HCT116 (cell line): Measurements from ENCODE around the gene WDFY2. TPM values are rescaled to one million over a fixed set of nuclear protein-coding genes. Genes with fewer than 3 reads are reported as not detected.

ENCODE experiments used
- ATAC-seq: fragments of 200-7000 bp; cut with Tn5 transposase; 2 replicates; pipeline ENCODE4 v1.9.1; 2020; ENCODE audit warnings: mild to moderate bottlenecking, moderate library complexity
- BruUV-seq: library from RNA; stranded (reverse); fragments of 400-500 nt; replicated peaks from 2 replicates; lab custom pipeline; 2021; lab: Mats Ljungman, UMichigan
- CTCF ChIA-PET: fragments of 300-600 bp; sonication (Branson Sonifier 250); formaldehyde crosslinking; loops from one replicate; lab custom pipeline; 2021; ENCODE audit warnings: antibody characterized with exemption; lab: Charles Lee
- POLR2A ChIA-PET: fragments of 300-600, 350-600 bp; sonication (Branson Sonifier 250); formaldehyde crosslinking; loops from one replicate; lab custom pipeline; 2021; ENCODE audit warnings: antibody characterized with exemption; lab: Charles Lee
- RAD21 ChIA-PET, 2 experiments: fragments of 300-600 bp; sonication (Branson Sonifier 250); formaldehyde crosslinking; loops; one replicate each; lab custom pipeline; 2023; ENCODE audit warnings: low total read pairs in 2 of 2; ENCODE audit not compliant: uncharacterized antibody in 2 of 2, unreplicated experiment in 2 of 2, low non-redundant PET in 1 of 2; lab: Charles Lee
- DNase-seq: peaks from one replicate; pipeline ENCODE4 v3.0.0-alpha.2; 2010; ENCODE audit warnings: low read depth, low spot score
- H2AFZ ChIP-seq: fragments of 200-600 bp; shearing (Covaris generic), sonication (generic); 2 replicates; pipeline ENCODE4 v1.6.1; 2017; ENCODE audit warnings: low read depth, mixed run types, mixed read lengths, antibody characterized with exemption, low read length; ENCODE audit not compliant: poor library complexity, severe bottlenecking
- H3K27ac ChIP-seq: 2 replicates; pipeline ENCODE4 v1.5.1; 2012; ENCODE audit warnings: low read depth, low read length
- H3K27me3 ChIP-seq: fragments of 200-600 bp; sonication (generic); 2 replicates; pipeline ENCODE4 v1.6.1; 2016; ENCODE audit warnings: mixed run types, low read length, mixed read lengths; ENCODE audit not compliant: insufficient read depth
- H3K36me3 ChIP-seq, 2 experiments: fragments of 200-500 bp in 1 of 2; fragments of 200-600 bp in 1 of 2; sonication (Bioruptor generic) in 1 of 2; sonication (generic) in 1 of 2; 2 replicates each; pipeline versions ENCODE4 v1.5.1 to v1.6.1; 2014 to 2016; ENCODE audit warnings: low read length in 2 of 2, inconsistent platforms in 1 of 2, mixed read lengths in 1 of 2, mixed run types in 1 of 2; ENCODE audit not compliant: insufficient read depth in 2 of 2, control insufficient read depth in 1 of 2
- H3K4me1 ChIP-seq, 2 experiments: fragments of 200-600 bp in 1 of 2; sonication (generic) in 1 of 2; 2 replicates each; pipeline versions ENCODE4 v1.5.1 to v1.6.1; 2012 to 2017; ENCODE audit warnings: low read length in 2 of 2, inconsistent platforms in 1 of 2, mild to moderate bottlenecking in 1 of 2, mixed read lengths in 1 of 2, mixed run types in 1 of 2, moderate library complexity in 1 of 2; ENCODE audit not compliant: insufficient read depth in 2 of 2, control insufficient read depth in 1 of 2
- H3K4me2 ChIP-seq: fragments of 200-600 bp; sonication (generic); 2 replicates; pipeline ENCODE4 v1.6.1; 2017; ENCODE audit warnings: mixed run types, low read length, mixed read lengths
- H3K4me3 ChIP-seq, 2 experiments: fragments of 200-600 bp in 1 of 2; sonication (generic) in 1 of 2; replicated peaks in 1 of 2; 2 replicates each; pipeline ENCODE4 v1.5.1; 2011 to 2016; ENCODE audit warnings: low read length in 2 of 2, control low read depth in 1 of 2, low read depth in 1 of 2, mild to moderate bottlenecking in 1 of 2, mixed read lengths in 1 of 2, mixed run types in 1 of 2
- H3K79me2 ChIP-seq: fragments of 200-600 bp; sonication (generic); 2 replicates; pipeline ENCODE4 v1.6.1; 2017; ENCODE audit warnings: mild to moderate bottlenecking, mixed run types, low read length, moderate library complexity, mixed read lengths; ENCODE audit not compliant: insufficient read depth
- H3K9ac ChIP-seq: fragments of 200-600 bp; sonication (generic); 2 replicates; pipeline ENCODE4 v1.6.1; 2016; ENCODE audit warnings: low read length, mixed read lengths
- H3K9me2 ChIP-seq: fragments of 200-600 bp; sonication (generic), shearing (Covaris generic); 2 replicates; pipeline ENCODE4 v1.6.1; 2017; ENCODE audit warnings: mixed run types, mild to moderate bottlenecking, moderate library complexity; ENCODE audit not compliant: insufficient read depth
- H3K9me3 ChIP-seq, 2 experiments: fragments of 200-500 bp in 1 of 2; fragments of 200-600 bp in 1 of 2; sonication (Bioruptor generic) in 1 of 2; sonication (generic) in 1 of 2; 2 replicates each; pipeline ENCODE4 v1.6.1; 2014 to 2017; ENCODE audit warnings: low read length in 2 of 2, mixed read lengths in 2 of 2, inconsistent platforms in 1 of 2, low read depth in 1 of 2, mild to moderate bottlenecking in 1 of 2, mixed run types in 1 of 2, moderate library complexity in 1 of 2; ENCODE audit not compliant: control insufficient read depth in 1 of 2, insufficient read depth in 1 of 2
- H4K20me1 ChIP-seq: fragments of 200-600 bp; sonication (generic), shearing (Covaris generic); 2 replicates; pipeline ENCODE4 v1.6.1; 2017; ENCODE audit warnings: mixed run types, mild to moderate bottlenecking, moderate library complexity; ENCODE audit not compliant: insufficient read depth
- CBX3 ChIP-seq: IDR thresholded peaks from 2 replicates; pipeline ENCODE4 v1.6.1; 2012; ENCODE audit warnings: low read depth
- CEBPB ChIP-seq: IDR thresholded peaks from 2 replicates; pipeline ENCODE4 v1.6.1; 2012; ENCODE audit warnings: low read depth
- EGR1 ChIP-seq: IDR thresholded peaks from 2 replicates; pipeline ENCODE4 v1.6.1; 2012; ENCODE audit warnings: low read depth
- EZH2 ChIP-seq: fragments of 200-600 bp; sonication (generic); IDR thresholded peaks from 2 replicates; pipeline ENCODE4 v1.6.1; 2017; ENCODE audit warnings: antibody characterized with exemption, mixed run types
- EZH2phosphoT487 ChIP-seq: fragments of 200-600 bp; IDR thresholded peaks from 2 replicates; pipeline ENCODE4 v1.6.1; 2018; ENCODE audit warnings: antibody characterized with exemption, borderline replicate concordance
- JUND ChIP-seq: IDR thresholded peaks from 2 replicates; pipeline ENCODE4 v1.6.1; 2012
- POLR2A ChIP-seq: IDR thresholded peaks from 2 replicates; pipeline ENCODE4 v1.7.0; 2011; ENCODE audit warnings: borderline replicate concordance; ENCODE audit not compliant: insufficient read depth, insufficient read length; ENCODE audit errors: extremely low read depth
- POLR2AphosphoS5 ChIP-seq: IDR thresholded peaks from 2 replicates; pipeline ENCODE4 v1.6.1; 2011; ENCODE audit warnings: mild to moderate bottlenecking, low read depth, low read length, moderate library complexity
- SIN3A ChIP-seq: IDR thresholded peaks from 2 replicates; pipeline ENCODE4 v1.6.1; 2012; ENCODE audit warnings: low read depth
- SP1 ChIP-seq: IDR thresholded peaks from 2 replicates; pipeline ENCODE4 v1.6.1; 2012; ENCODE audit warnings: low read depth
- SRF ChIP-seq: IDR thresholded peaks from 2 replicates; pipeline ENCODE4 v1.6.1; 2012; ENCODE audit warnings: low read depth
- YY1 ChIP-seq: IDR thresholded peaks from 2 replicates; pipeline ENCODE4 v1.6.1; 2011; ENCODE audit warnings: low read length, low read depth, moderate library complexity, mild to moderate bottlenecking; ENCODE audit not compliant: insufficient replicate concordance; ENCODE audit errors: extremely low read depth
- ZFX ChIP-seq: fragments of 450-650 bp; IDR thresholded peaks from 2 replicates; pipeline ENCODE4 v1.6.1; 2017
- ZNF274 ChIP-seq: fragments of 200-500 bp; sonication (Bioruptor generic); IDR thresholded peaks from 2 replicates; pipeline ENCODE4 v1.6.1; 2014; ENCODE audit warnings: mild to moderate bottlenecking, low read depth, low read length, inconsistent platforms
- intact Hi-C: fragments of 100-400 bp; cut with micrococcal nuclease; formaldehyde crosslinking; loops from 2 replicates; pipeline ENCODE4 v1.10.0; 2022
- total RNA-seq: library from RNA; stranded (reverse); gene quantifications from one replicate; pipeline ENCODE4 v1.2.1, GENCODE V29; 2021; ENCODE audit not compliant: unreplicated experiment
- TF ChIP-seq, protein P1 (sequence below): IDR thresholded peaks from 2 replicates; pipeline ENCODE4 v1.6.1; 2012; ENCODE audit warnings: low read depth
- TF ChIP-seq, protein P2 (sequence below): IDR thresholded peaks from 2 replicates; pipeline ENCODE4 v1.6.1; 2011; ENCODE audit warnings: mild to moderate bottlenecking, low read length, moderate library complexity; ENCODE audit not compliant: insufficient replicate concordance; ENCODE audit errors: extremely low read depth
- TF ChIP-seq, protein P3 (sequence below), 3 experiments: fragments of 200-600 bp in 1 of 3; sonication (generic) in 1 of 3; IDR thresholded peaks in 2 of 3; conservative IDR thresholded peaks in 1 of 3; 2 replicates each; pipeline ENCODE4 v1.5.1; 2012 to 2017; ENCODE audit warnings: low read depth in 2 of 3, low read length in 2 of 3, antibody characterized with exemption in 1 of 3, borderline replicate concordance in 1 of 3, control low read depth in 1 of 3, mild to moderate bottlenecking in 1 of 3, mixed read lengths in 1 of 3, mixed run types in 1 of 3, moderate library complexity in 1 of 3; ENCODE audit not compliant: insufficient read depth in 1 of 3
- TF ChIP-seq, protein P4 (sequence below): IDR thresholded peaks from 2 replicates; pipeline ENCODE4 v1.6.1; 2012
- TF ChIP-seq, protein P5 (sequence below): IDR thresholded peaks from 2 replicates; pipeline ENCODE4 v1.6.1; 2012

WDFY2 gene
- total RNA-seq, 1 experiment from 2014 or later = 6.1 TPM

DNA sequence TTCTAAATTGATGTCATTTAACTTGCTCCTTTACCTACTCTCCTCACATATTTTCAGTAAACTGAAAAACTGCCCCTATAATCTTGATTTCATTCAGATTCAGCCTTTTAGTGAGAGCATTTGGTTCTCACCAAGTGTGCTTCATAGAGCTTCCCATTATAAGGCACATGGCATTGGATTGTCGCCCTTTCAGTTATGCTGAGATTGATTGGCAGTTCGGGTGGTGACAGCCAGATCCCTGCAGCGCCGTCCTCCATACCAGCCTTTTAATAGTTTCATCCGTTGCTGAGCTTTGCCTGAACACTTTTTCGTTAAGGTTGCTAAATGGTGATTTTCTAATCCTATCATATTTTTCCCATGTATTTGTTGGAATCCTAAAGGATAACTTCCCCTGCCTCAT lies 139.3 kb downstream of the WDFY2 start:
- Histone ChIP-seq H3K79me2 (no peaks in the 10 kb centered on the region), H4K20me1 (no peaks in the 10 kb centered on the region), H3K4me1 (no peaks in the 10 kb centered on the region), H3K4me3 (no peak overlapping the region), H3K9me2 (no peaks in the 10 kb centered on the region), H3K9ac (no peak overlapping the region), H2AFZ (no peak overlapping the region), H3K36me3 (no peaks in the 10 kb centered on the region), H3K4me2 (no peak overlapping the region), H3K27ac (no peak overlapping the region), H3K27me3 (no peaks in the 10 kb centered on the region), H3K9me3 (no peaks in the 10 kb centered on the region)
- no peak for TF ChIP-seq POLR2AphosphoS5
- no peak for TF ChIP-seq SRF
- TF ChIP-seq CEBPB = no peak
- no peak for TF ChIP-seq EGR1
- TF ChIP-seq ZNF274 = no peak
- no peak for TF ChIP-seq CBX3
- TF ChIP-seq SIN3A = no peak
- no peak for TF ChIP-seq SP1
- TF ChIP-seq EZH2phosphoT487 = no peak
- TF ChIP-seq, protein P1, sequence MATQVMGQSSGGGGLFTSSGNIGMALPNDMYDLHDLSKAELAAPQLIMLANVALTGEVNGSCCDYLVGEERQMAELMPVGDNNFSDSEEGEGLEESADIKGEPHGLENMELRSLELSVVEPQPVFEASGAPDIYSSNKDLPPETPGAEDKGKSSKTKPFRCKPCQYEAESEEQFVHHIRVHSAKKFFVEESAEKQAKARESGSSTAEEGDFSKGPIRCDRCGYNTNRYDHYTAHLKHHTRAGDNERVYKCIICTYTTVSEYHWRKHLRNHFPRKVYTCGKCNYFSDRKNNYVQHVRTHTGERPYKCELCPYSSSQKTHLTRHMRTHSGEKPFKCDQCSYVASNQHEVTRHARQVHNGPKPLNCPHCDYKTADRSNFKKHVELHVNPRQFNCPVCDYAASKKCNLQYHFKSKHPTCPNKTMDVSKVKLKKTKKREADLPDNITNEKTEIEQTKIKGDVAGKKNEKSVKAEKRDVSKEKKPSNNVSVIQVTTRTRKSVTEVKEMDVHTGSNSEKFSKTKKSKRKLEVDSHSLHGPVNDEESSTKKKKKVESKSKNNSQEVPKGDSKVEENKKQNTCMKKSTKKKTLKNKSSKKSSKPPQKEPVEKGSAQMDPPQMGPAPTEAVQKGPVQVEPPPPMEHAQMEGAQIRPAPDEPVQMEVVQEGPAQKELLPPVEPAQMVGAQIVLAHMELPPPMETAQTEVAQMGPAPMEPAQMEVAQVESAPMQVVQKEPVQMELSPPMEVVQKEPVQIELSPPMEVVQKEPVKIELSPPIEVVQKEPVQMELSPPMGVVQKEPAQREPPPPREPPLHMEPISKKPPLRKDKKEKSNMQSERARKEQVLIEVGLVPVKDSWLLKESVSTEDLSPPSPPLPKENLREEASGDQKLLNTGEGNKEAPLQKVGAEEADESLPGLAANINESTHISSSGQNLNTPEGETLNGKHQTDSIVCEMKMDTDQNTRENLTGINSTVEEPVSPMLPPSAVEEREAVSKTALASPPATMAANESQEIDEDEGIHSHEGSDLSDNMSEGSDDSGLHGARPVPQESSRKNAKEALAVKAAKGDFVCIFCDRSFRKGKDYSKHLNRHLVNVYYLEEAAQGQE = no peak
- TF ChIP-seq YY1 = no peak
- TF ChIP-seq POLR2A = no peak
- TF ChIP-seq, protein P2, sequence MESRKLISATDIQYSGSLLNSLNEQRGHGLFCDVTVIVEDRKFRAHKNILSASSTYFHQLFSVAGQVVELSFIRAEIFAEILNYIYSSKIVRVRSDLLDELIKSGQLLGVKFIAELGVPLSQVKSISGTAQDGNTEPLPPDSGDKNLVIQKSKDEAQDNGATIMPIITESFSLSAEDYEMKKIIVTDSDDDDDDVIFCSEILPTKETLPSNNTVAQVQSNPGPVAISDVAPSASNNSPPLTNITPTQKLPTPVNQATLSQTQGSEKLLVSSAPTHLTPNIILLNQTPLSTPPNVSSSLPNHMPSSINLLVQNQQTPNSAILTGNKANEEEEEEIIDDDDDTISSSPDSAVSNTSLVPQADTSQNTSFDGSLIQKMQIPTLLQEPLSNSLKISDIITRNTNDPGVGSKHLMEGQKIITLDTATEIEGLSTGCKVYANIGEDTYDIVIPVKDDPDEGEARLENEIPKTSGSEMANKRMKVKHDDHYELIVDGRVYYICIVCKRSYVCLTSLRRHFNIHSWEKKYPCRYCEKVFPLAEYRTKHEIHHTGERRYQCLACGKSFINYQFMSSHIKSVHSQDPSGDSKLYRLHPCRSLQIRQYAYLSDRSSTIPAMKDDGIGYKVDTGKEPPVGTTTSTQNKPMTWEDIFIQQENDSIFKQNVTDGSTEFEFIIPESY = no peak
- no peak for TF ChIP-seq EZH2
- TF ChIP-seq, protein P3, sequence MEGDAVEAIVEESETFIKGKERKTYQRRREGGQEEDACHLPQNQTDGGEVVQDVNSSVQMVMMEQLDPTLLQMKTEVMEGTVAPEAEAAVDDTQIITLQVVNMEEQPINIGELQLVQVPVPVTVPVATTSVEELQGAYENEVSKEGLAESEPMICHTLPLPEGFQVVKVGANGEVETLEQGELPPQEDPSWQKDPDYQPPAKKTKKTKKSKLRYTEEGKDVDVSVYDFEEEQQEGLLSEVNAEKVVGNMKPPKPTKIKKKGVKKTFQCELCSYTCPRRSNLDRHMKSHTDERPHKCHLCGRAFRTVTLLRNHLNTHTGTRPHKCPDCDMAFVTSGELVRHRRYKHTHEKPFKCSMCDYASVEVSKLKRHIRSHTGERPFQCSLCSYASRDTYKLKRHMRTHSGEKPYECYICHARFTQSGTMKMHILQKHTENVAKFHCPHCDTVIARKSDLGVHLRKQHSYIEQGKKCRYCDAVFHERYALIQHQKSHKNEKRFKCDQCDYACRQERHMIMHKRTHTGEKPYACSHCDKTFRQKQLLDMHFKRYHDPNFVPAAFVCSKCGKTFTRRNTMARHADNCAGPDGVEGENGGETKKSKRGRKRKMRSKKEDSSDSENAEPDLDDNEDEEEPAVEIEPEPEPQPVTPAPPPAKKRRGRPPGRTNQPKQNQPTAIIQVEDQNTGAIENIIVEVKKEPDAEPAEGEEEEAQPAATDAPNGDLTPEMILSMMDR (IDR thresholded peaks at IDR 0.05 in 2 of 3, conservative IDR thresholded peaks at IDR 0.05 in 1 of 3; ENCODE audit: borderline replicate concordance in 1 of 3, insufficient read depth in 1 of 3, low read depth in 2 of 3, low read length in 2 of 3) = no peak
- TF ChIP-seq, protein P4, sequence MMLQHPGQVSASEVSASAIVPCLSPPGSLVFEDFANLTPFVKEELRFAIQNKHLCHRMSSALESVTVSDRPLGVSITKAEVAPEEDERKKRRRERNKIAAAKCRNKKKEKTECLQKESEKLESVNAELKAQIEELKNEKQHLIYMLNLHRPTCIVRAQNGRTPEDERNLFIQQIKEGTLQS = no peak
- no peak for TF ChIP-seq JUND
- no peak for TF ChIP-seq ZFX
- TF ChIP-seq, protein P5, sequence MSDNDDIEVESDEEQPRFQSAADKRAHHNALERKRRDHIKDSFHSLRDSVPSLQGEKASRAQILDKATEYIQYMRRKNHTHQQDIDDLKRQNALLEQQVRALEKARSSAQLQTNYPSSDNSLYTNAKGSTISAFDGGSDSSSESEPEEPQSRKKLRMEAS = no peak
- RAD21 ChIA-PET = no interaction called here
- no TSS peak for BruUV-seq
- intact Hi-C loops = no loop called here
- POLR2A ChIA-PET = interaction anchor here (1.3 kb wide), 1 partner anchor 271 kb away, joined by 6 read pairs; the partner anchor contains the start of gene INTS6
- no peak for DNase-seq
- CTCF ChIA-PET = no interaction called here
- no peak for ATAC-seq
